Measurements from ENCODE around the gene CGREF1. TPM values are rescaled to one million over a fixed set of nuclear protein-coding genes. Genes with fewer than 3 reads are reported as not detected.

Gene CGREF1
- total RNA-seq, 1 experiment from 2014 or later = 4.0 TPM

DNA sequence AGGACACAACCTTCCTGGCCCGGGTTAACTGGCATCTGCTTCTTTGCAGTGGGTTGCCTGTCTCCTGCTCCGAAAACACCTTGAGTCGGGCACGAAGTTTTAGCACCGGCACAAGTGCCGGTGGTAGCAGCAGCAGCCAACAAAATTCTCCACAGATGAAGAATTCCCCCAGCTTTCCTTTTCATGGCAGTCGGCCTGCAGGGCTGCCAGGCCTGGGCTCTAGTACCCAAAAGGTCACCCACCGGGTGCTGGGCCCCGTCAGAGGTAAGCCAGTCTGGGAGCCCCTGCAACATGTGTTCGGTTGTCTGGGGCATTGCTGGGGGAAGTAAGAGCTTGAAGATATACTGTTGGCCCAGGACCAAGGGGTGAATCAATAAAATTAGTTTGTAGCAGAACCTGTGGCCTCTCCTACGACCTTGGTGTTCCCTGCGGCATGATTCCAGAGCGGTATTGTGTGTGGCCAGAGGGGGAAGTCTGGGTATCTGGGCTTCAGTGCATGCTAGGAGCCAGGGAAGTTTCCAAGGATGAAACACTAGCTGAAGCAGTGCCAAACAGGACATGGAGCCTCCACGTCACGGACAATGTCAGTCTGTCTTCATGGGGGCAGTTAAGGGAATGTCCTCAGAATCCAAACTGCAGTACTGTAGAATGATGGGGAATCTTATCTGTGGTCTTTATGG is 59.6 kb downstream of the CGREF1 start (continued):
- TF ChIP-seq, protein P1, sequence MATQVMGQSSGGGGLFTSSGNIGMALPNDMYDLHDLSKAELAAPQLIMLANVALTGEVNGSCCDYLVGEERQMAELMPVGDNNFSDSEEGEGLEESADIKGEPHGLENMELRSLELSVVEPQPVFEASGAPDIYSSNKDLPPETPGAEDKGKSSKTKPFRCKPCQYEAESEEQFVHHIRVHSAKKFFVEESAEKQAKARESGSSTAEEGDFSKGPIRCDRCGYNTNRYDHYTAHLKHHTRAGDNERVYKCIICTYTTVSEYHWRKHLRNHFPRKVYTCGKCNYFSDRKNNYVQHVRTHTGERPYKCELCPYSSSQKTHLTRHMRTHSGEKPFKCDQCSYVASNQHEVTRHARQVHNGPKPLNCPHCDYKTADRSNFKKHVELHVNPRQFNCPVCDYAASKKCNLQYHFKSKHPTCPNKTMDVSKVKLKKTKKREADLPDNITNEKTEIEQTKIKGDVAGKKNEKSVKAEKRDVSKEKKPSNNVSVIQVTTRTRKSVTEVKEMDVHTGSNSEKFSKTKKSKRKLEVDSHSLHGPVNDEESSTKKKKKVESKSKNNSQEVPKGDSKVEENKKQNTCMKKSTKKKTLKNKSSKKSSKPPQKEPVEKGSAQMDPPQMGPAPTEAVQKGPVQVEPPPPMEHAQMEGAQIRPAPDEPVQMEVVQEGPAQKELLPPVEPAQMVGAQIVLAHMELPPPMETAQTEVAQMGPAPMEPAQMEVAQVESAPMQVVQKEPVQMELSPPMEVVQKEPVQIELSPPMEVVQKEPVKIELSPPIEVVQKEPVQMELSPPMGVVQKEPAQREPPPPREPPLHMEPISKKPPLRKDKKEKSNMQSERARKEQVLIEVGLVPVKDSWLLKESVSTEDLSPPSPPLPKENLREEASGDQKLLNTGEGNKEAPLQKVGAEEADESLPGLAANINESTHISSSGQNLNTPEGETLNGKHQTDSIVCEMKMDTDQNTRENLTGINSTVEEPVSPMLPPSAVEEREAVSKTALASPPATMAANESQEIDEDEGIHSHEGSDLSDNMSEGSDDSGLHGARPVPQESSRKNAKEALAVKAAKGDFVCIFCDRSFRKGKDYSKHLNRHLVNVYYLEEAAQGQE (IDR thresholded peaks at IDR 0.05; ENCODE audit: low read depth) = no peak
- TF ChIP-seq ZFX (IDR thresholded peaks at IDR 0.05) (no peak), JUND (IDR thresholded peaks at IDR 0.05) (no peak)

DNA sequence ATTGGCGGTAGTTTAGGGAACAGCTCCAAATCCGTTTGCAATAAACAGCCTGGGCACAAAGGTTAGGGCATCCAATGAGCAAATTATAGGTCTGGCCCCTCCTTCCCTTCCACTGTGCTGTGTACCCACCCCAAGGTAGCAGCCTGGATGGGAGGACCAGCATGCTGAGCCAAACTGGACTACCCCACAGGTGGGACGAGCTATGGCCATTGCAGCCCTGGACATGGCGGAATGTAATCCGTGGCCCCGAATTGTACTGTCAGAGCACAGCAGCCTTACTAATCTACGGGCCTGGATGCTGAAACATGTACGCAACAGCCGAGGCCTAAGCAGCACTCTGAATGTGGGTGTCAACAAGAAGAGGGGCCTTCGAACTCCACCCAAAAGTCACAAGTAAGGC is 60.7 kb downstream of the CGREF1 start:
- Histone ChIP-seq H3K9me3 (ENCODE audit: control insufficient read depth in 1 of 2, insufficient read depth in 1 of 2, low read depth in 1 of 2, low read length in 2 of 2) (no peaks in the 10 kb centered on the region), H3K9ac (ENCODE audit: low read length) (no peak overlapping the region), H3K9me2 (ENCODE audit: insufficient read depth) (no peaks in the 10 kb centered on the region), H2AFZ (ENCODE audit: low read depth, low read length, poor library complexity, severe bottlenecking) (no peak overlapping the region), H3K4me3 (replicated peaks in 1 of 2; ENCODE audit: low read depth in 1 of 2, low read length in 2 of 2) (no peak overlapping the region), H3K4me2 (ENCODE audit: low read length) (no peak overlapping the region), H3K27me3 (ENCODE audit: insufficient read depth, low read length) (no peaks in the 10 kb centered on the region), H3K79me2 (ENCODE audit: insufficient read depth, low read length) (no peaks in the 10 kb centered on the region), H4K20me1 (ENCODE audit: insufficient read depth) (no peaks in the 10 kb centered on the region), H3K27ac (ENCODE audit: low read depth, low read length) (no peak overlapping the region), H3K36me3 (ENCODE audit: control insufficient read depth in 1 of 2, insufficient read depth in 2 of 2, low read length in 2 of 2) (peaks cover 9 to 17% of the 10 kb centered on the region in 2 experiments; a peak in 2 of 4 replicates), H3K4me1 (ENCODE audit: control insufficient read depth in 1 of 2, insufficient read depth in 2 of 2, low read length in 2 of 2) (no peaks in the 10 kb centered on the region)
- ChIA-PET POLR2A (interaction anchor here (1.1 kb wide), 1 partner anchor 10 kb away, joined by 3 read pairs; no protein-coding TSS in a partner anchor), CTCF (no interaction called here), RAD21 (ENCODE audit: low non-redundant PET in 1 of 2, low total read pairs in 2 of 2, uncharacterized antibody in 2 of 2, unreplicated experiment in 2 of 2) (no interaction called here)
- TF ChIP-seq FOSL1 (IDR thresholded peaks at IDR 0.05; ENCODE audit: low read depth) (no peak), ELF1 (IDR thresholded peaks at IDR 0.05; ENCODE audit: borderline replicate concordance, low read depth) (no peak)
- intact Hi-C loops (cut with micrococcal nuclease) = no loop called here
- ATAC-seq = no peak
- no TSS peak for BruUV-seq (replicated peaks)
- no peak for DNase-seq (ENCODE audit: low read depth, low spot score)

Data from HCT116 (cell line).